Activated naive CD4-positive, alpha-beta T cell (primary cell): Measurements from ENCODE around the gene CRMP1.

Experiments
- DNase-seq, 4 experiments: peaks; one replicate each; lab custom pipeline; 2025; lab: John Stamatoyannopoulos, UW

CRMP1 gene

GRCh38 chr4:5796976-5797375 lies 95.9 kb downstream of the CRMP1 start:
- DNase-seq = no peak

- no peak for DNase-seq
These were observed 97.3 kb downstream of the CRMP1 start for GRCh38 chr4:5795580-5795979.

GRCh38 chr4:5793514-5793913 lies 99.4 kb downstream of the CRMP1 start:
- DNase-seq = no peak

- no peak for DNase-seq
These were observed 101.2 kb downstream of the CRMP1 start for GRCh38 chr4:5791654-5792053.

- no peak for DNase-seq
These were observed 102.4 kb downstream of the CRMP1 start for GRCh38 chr4:5790546-5790857.

GRCh38 chr4:5789141-5789540 lies 103.7 kb downstream of the CRMP1 start:
- no peak for DNase-seq

GRCh38 chr4:5788144-5788543 lies 104.7 kb downstream of the CRMP1 start:
- DNase-seq = no peak

GRCh38 chr4:5787311-5787710 lies 105.6 kb downstream of the CRMP1 start:
- DNase-seq = no peak

GRCh38 chr4:5785806-5786680 lies 106.8 kb downstream of the CRMP1 start:
- DNase-seq = no peak

- no peak for DNase-seq
These were observed 107.8 kb downstream of the CRMP1 start for GRCh38 chr4:5784960-5785611.

GRCh38 chr4:5784021-5784420 lies 108.9 kb downstream of the CRMP1 start:
- no peak for DNase-seq

GRCh38 chr4:5783486-5783885 lies 109.4 kb downstream of the CRMP1 start:
- DNase-seq = no peak

- no peak for DNase-seq
These were observed 109.9 kb downstream of the CRMP1 start for GRCh38 chr4:5782829-5783476.

GRCh38 chr4:5781691-5782090 lies 111.2 kb downstream of the CRMP1 start:
- no peak for DNase-seq

GRCh38 chr4:5780831-5781480 lies 111.9 kb downstream of the CRMP1 start:
- DNase-seq = no peak

GRCh38 chr4:5776510-5776909 lies 116.4 kb downstream of the CRMP1 start:
- DNase-seq = no peak

GRCh38 chr4:5774416-5775036 lies 118.4 kb downstream of the CRMP1 start:
- DNase-seq = no peak

GRCh38 chr4:5773271-5773555 lies 119.7 kb downstream of the CRMP1 start:
- DNase-seq = no peak

GRCh38 chr4:5772528-5773270 lies 120.2 kb downstream of the CRMP1 start:
- no peak for DNase-seq
